Activated naive CD4-positive, alpha-beta T cell treated with anti-CD3 and anti-CD28 coated beads, Interleukin-2, amount 50 U/mL, for 16 hours (primary cell): ENCODE data around the gene PEX19.

Experiments used
- DNase-seq: peaks from one replicate; pipeline ENCODE4 v3.0.0-alpha.2; 2020

The PEX19 gene

DNA sequence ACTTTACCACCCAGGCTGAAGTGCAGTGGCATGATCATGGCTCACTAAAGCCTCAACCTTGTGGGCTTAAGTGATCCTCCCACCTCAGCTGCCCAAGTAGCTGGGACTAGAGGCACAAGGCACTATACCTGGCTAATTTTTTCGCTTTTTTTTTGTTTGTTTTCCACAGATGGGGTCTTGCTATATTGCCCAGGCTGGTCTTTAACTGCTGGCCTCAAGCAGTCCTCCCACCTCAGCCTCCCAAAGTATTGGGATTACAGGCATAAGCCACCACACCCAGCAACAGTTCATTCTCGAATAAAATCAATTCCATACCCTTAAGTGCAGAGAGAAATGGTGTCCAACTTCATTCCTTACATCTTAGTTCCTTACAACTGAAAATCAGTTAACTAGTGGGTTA, 47.4 kb downstream of the PEX19 start:
- DNase-seq, result no peak

DNA sequence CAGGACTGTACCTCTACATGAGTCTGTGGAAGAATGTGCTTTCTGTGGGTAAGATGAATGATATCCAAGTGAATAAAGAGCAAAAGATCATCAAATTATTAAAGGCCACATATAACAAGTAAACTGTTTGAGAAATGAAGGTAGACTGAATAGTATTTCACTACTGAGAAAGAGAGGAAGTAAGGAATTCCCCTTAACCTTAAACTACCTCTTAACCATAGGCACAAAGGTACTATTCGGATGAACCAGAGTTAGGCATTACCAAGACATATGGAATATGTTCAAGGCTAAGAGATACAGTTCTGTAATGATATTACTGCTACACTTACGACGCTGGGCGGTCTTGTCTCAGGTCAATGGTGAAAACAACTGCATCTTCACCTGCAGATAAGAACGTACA, 48.1 kb downstream of the PEX19 start:
- no peak for DNase-seq

- DNase-seq, result no peak
Observed at GRCh38 chr1:160232911-160233310, 52.0 kb downstream of the PEX19 start.

GRCh38 chr1:160228431-160228830, 56.5 kb downstream of the PEX19 start:
- no peak for DNase-seq

DNA sequence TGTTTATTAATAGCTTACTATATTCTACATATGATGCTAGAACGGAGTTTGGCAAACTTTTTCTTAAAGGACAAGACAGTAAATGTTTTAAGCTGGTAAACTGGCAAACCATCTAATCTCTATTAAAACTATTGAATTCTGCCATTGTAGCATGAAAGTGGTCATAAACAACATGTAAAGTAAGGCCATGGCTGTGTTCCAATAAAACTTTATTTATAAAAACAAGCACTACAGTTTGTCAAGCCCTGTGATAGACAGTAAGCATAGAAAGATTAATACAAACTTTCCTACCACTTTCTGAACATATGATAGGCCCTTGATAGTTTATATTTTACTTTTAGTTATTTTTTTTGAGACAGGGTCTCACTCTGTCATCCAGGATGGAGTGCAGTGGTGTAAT, 57.4 kb downstream of the PEX19 start:
- DNase-seq, result no peak

GRCh38 chr1:160227034-160227433, 57.9 kb downstream of the PEX19 start:
- DNase-seq, result no peak
